HCT116 (cell line): ENCODE data around the gene SUPT16H. TPM values are rescaled to one million over a fixed set of nuclear protein-coding genes. Genes with fewer than 3 reads are reported as not detected.

Experiments used
- ATAC-seq: fragments of 200-7000 bp; cut with Tn5 transposase; 2 replicates; pipeline ENCODE4 v1.9.1; 2020; ENCODE audit warnings: mild to moderate bottlenecking, moderate library complexity
- BruUV-seq: library from RNA; stranded (reverse); fragments of 400-500 nt; replicated peaks from 2 replicates; lab custom pipeline; 2021; lab: Mats Ljungman, UMichigan
- CTCF ChIA-PET: fragments of 300-600 bp; sonication (Branson Sonifier 250); formaldehyde crosslinking; loops from one replicate; lab custom pipeline; 2021; ENCODE audit warnings: antibody characterized with exemption; lab: Charles Lee
- POLR2A ChIA-PET: fragments of 300-600, 350-600 bp; sonication (Branson Sonifier 250); formaldehyde crosslinking; loops from one replicate; lab custom pipeline; 2021; ENCODE audit warnings: antibody characterized with exemption; lab: Charles Lee
- RAD21 ChIA-PET, 2 experiments: fragments of 300-600 bp; sonication (Branson Sonifier 250); formaldehyde crosslinking; loops; one replicate each; lab custom pipeline; 2023; ENCODE audit warnings: low total read pairs in 2 of 2; ENCODE audit not compliant: uncharacterized antibody in 2 of 2, unreplicated experiment in 2 of 2, low non-redundant PET in 1 of 2; lab: Charles Lee
- DNase-seq: peaks from one replicate; pipeline ENCODE4 v3.0.0-alpha.2; 2010; ENCODE audit warnings: low read depth, low spot score
- H2AFZ ChIP-seq: fragments of 200-600 bp; shearing (Covaris generic), sonication (generic); 2 replicates; pipeline ENCODE4 v1.6.1; 2017; ENCODE audit warnings: low read depth, mixed run types, mixed read lengths, antibody characterized with exemption, low read length; ENCODE audit not compliant: poor library complexity, severe bottlenecking
- H3K27ac ChIP-seq: 2 replicates; pipeline ENCODE4 v1.5.1; 2012; ENCODE audit warnings: low read depth, low read length
- H3K27me3 ChIP-seq: fragments of 200-600 bp; sonication (generic); 2 replicates; pipeline ENCODE4 v1.6.1; 2016; ENCODE audit warnings: mixed run types, low read length, mixed read lengths; ENCODE audit not compliant: insufficient read depth
- H3K36me3 ChIP-seq, 2 experiments: fragments of 200-500 bp in 1 of 2; fragments of 200-600 bp in 1 of 2; sonication (Bioruptor generic) in 1 of 2; sonication (generic) in 1 of 2; 2 replicates each; pipeline versions ENCODE4 v1.5.1 to v1.6.1; 2014 to 2016; ENCODE audit warnings: low read length in 2 of 2, inconsistent platforms in 1 of 2, mixed read lengths in 1 of 2, mixed run types in 1 of 2; ENCODE audit not compliant: insufficient read depth in 2 of 2, control insufficient read depth in 1 of 2
- H3K4me1 ChIP-seq, 2 experiments: fragments of 200-600 bp in 1 of 2; sonication (generic) in 1 of 2; 2 replicates each; pipeline versions ENCODE4 v1.5.1 to v1.6.1; 2012 to 2017; ENCODE audit warnings: low read length in 2 of 2, inconsistent platforms in 1 of 2, mild to moderate bottlenecking in 1 of 2, mixed read lengths in 1 of 2, mixed run types in 1 of 2, moderate library complexity in 1 of 2; ENCODE audit not compliant: insufficient read depth in 2 of 2, control insufficient read depth in 1 of 2
- H3K4me2 ChIP-seq: fragments of 200-600 bp; sonication (generic); 2 replicates; pipeline ENCODE4 v1.6.1; 2017; ENCODE audit warnings: mixed run types, low read length, mixed read lengths
- H3K4me3 ChIP-seq, 2 experiments: fragments of 200-600 bp in 1 of 2; sonication (generic) in 1 of 2; replicated peaks in 1 of 2; 2 replicates each; pipeline ENCODE4 v1.5.1; 2011 to 2016; ENCODE audit warnings: low read length in 2 of 2, control low read depth in 1 of 2, low read depth in 1 of 2, mild to moderate bottlenecking in 1 of 2, mixed read lengths in 1 of 2, mixed run types in 1 of 2
- H3K79me2 ChIP-seq: fragments of 200-600 bp; sonication (generic); 2 replicates; pipeline ENCODE4 v1.6.1; 2017; ENCODE audit warnings: mild to moderate bottlenecking, mixed run types, low read length, moderate library complexity, mixed read lengths; ENCODE audit not compliant: insufficient read depth
- H3K9ac ChIP-seq: fragments of 200-600 bp; sonication (generic); 2 replicates; pipeline ENCODE4 v1.6.1; 2016; ENCODE audit warnings: low read length, mixed read lengths
- H3K9me2 ChIP-seq: fragments of 200-600 bp; sonication (generic), shearing (Covaris generic); 2 replicates; pipeline ENCODE4 v1.6.1; 2017; ENCODE audit warnings: mixed run types, mild to moderate bottlenecking, moderate library complexity; ENCODE audit not compliant: insufficient read depth
- H3K9me3 ChIP-seq, 2 experiments: fragments of 200-500 bp in 1 of 2; fragments of 200-600 bp in 1 of 2; sonication (Bioruptor generic) in 1 of 2; sonication (generic) in 1 of 2; 2 replicates each; pipeline ENCODE4 v1.6.1; 2014 to 2017; ENCODE audit warnings: low read length in 2 of 2, mixed read lengths in 2 of 2, inconsistent platforms in 1 of 2, low read depth in 1 of 2, mild to moderate bottlenecking in 1 of 2, mixed run types in 1 of 2, moderate library complexity in 1 of 2; ENCODE audit not compliant: control insufficient read depth in 1 of 2, insufficient read depth in 1 of 2
- H4K20me1 ChIP-seq: fragments of 200-600 bp; sonication (generic), shearing (Covaris generic); 2 replicates; pipeline ENCODE4 v1.6.1; 2017; ENCODE audit warnings: mixed run types, mild to moderate bottlenecking, moderate library complexity; ENCODE audit not compliant: insufficient read depth
- CBX3 ChIP-seq: IDR thresholded peaks from 2 replicates; pipeline ENCODE4 v1.6.1; 2012; ENCODE audit warnings: low read depth
- EGR1 ChIP-seq: IDR thresholded peaks from 2 replicates; pipeline ENCODE4 v1.6.1; 2012; ENCODE audit warnings: low read depth
- ELF1 ChIP-seq: IDR thresholded peaks from 2 replicates; pipeline ENCODE4 v1.6.1; 2012; ENCODE audit warnings: low read depth, borderline replicate concordance
- EZH2 ChIP-seq: fragments of 200-600 bp; sonication (generic); IDR thresholded peaks from 2 replicates; pipeline ENCODE4 v1.6.1; 2017; ENCODE audit warnings: antibody characterized with exemption, mixed run types
- EZH2phosphoT487 ChIP-seq: fragments of 200-600 bp; IDR thresholded peaks from 2 replicates; pipeline ENCODE4 v1.6.1; 2018; ENCODE audit warnings: antibody characterized with exemption, borderline replicate concordance
- JUND ChIP-seq: IDR thresholded peaks from 2 replicates; pipeline ENCODE4 v1.6.1; 2012
- POLR2AphosphoS5 ChIP-seq: IDR thresholded peaks from 2 replicates; pipeline ENCODE4 v1.6.1; 2011; ENCODE audit warnings: mild to moderate bottlenecking, low read depth, low read length, moderate library complexity
- YY1 ChIP-seq: IDR thresholded peaks from 2 replicates; pipeline ENCODE4 v1.6.1; 2011; ENCODE audit warnings: low read length, low read depth, moderate library complexity, mild to moderate bottlenecking; ENCODE audit not compliant: insufficient replicate concordance; ENCODE audit errors: extremely low read depth
- ZFX ChIP-seq: fragments of 450-650 bp; IDR thresholded peaks from 2 replicates; pipeline ENCODE4 v1.6.1; 2017
- intact Hi-C: fragments of 100-400 bp; cut with micrococcal nuclease; formaldehyde crosslinking; loops from 2 replicates; pipeline ENCODE4 v1.10.0; 2022
- total RNA-seq: library from RNA; stranded (reverse); gene quantifications from one replicate; pipeline ENCODE4 v1.2.1, GENCODE V29; 2021; ENCODE audit not compliant: unreplicated experiment
- TF ChIP-seq, protein P1 (sequence below), 3 experiments: fragments of 200-600 bp in 1 of 3; sonication (generic) in 1 of 3; IDR thresholded peaks in 2 of 3; conservative IDR thresholded peaks in 1 of 3; 2 replicates each; pipeline ENCODE4 v1.5.1; 2012 to 2017; ENCODE audit warnings: low read depth in 2 of 3, low read length in 2 of 3, antibody characterized with exemption in 1 of 3, borderline replicate concordance in 1 of 3, control low read depth in 1 of 3, mild to moderate bottlenecking in 1 of 3, mixed read lengths in 1 of 3, mixed run types in 1 of 3, moderate library complexity in 1 of 3; ENCODE audit not compliant: insufficient read depth in 1 of 3
- TF ChIP-seq, protein P2 (sequence below): IDR thresholded peaks from 2 replicates; pipeline ENCODE4 v1.6.1; 2012

The SUPT16H gene
- total RNA-seq, 1 experiment from 2014 or later, result 154 TPM

DNA sequence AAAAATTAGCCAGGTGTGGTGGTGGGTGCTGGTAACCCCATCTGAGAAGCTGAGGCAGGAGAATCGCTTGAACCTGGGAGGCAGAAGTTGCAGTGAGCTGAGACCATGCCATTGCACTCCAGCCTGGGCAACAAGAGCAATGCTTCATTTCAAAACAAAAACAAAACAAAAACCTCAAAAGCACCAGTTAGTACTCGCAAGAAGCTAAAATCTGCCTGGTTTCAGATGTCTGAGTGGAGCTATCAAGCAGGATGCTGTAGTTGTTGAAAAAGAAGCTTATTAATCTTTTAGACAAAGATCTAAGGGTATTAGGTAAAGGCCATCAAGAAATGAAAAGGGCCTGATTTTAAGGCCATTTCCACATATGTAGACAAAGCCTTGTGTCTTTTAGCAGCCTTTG is 50.9 kb downstream of the SUPT16H start:
- Histone ChIP-seq H3K36me3 (no peaks in the 10 kb centered on the region), H3K9me3 (no peaks in the 10 kb centered on the region), H3K4me1 (no peaks in the 10 kb centered on the region; a peak in 1 of 4 replicates), H3K4me3 (no peak overlapping the region), H3K27me3 (no peaks in the 10 kb centered on the region), H3K9ac (no peak overlapping the region), H3K4me2 (no peak overlapping the region), H2AFZ (no peak overlapping the region), H3K9me2 (no peaks in the 10 kb centered on the region), H4K20me1 (no peaks in the 10 kb centered on the region), H3K79me2 (no peaks in the 10 kb centered on the region), H3K27ac (no peak overlapping the region)
- DNase-seq (no peak), ATAC-seq (no peak)
- intact Hi-C loops, result no loop called here
- ChIA-PET RAD21 (interaction anchor here in 1 of 2 experiments (0.5 kb wide), 1 partner anchor 62 kb away, joined by 3 read pairs; no protein-coding TSS in a partner anchor), POLR2A (no interaction called here), CTCF (no interaction called here)
- no TSS peak for BruUV-seq
- TF ChIP-seq, protein P1, sequence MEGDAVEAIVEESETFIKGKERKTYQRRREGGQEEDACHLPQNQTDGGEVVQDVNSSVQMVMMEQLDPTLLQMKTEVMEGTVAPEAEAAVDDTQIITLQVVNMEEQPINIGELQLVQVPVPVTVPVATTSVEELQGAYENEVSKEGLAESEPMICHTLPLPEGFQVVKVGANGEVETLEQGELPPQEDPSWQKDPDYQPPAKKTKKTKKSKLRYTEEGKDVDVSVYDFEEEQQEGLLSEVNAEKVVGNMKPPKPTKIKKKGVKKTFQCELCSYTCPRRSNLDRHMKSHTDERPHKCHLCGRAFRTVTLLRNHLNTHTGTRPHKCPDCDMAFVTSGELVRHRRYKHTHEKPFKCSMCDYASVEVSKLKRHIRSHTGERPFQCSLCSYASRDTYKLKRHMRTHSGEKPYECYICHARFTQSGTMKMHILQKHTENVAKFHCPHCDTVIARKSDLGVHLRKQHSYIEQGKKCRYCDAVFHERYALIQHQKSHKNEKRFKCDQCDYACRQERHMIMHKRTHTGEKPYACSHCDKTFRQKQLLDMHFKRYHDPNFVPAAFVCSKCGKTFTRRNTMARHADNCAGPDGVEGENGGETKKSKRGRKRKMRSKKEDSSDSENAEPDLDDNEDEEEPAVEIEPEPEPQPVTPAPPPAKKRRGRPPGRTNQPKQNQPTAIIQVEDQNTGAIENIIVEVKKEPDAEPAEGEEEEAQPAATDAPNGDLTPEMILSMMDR (IDR thresholded peaks at IDR 0.05 in 2 of 3, conservative IDR thresholded peaks at IDR 0.05 in 1 of 3; ENCODE audit: borderline replicate concordance in 1 of 3, insufficient read depth in 1 of 3, low read depth in 2 of 3, low read length in 2 of 3), result no peak
- TF ChIP-seq EZH2phosphoT487 (no peak), EZH2 (no peak), ZFX (no peak), JUND (no peak), POLR2AphosphoS5 (no peak), CBX3 (no peak), EGR1 (no peak), YY1 (no peak), ELF1 (no peak)
- TF ChIP-seq, protein P2, sequence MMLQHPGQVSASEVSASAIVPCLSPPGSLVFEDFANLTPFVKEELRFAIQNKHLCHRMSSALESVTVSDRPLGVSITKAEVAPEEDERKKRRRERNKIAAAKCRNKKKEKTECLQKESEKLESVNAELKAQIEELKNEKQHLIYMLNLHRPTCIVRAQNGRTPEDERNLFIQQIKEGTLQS, result no peak
